DOHH2 (cell line): ENCODE data around the gene LMO2.

Experiments
- H3F3A ChIP-seq: fragments of 200-600 bp; sonication (generic), shearing (Covaris generic); 2 replicates; pipeline ENCODE4 v1.6.0; 2016; ENCODE audit warnings: antibody characterized with exemption, mild to moderate bottlenecking; ENCODE audit not compliant: control insufficient read depth, insufficient read depth
- H3K27ac ChIP-seq: fragments of 200-600 bp; sonication (generic); 2 replicates; pipeline ENCODE4 v1.5.1; 2014; ENCODE audit warnings: low read depth, mild to moderate bottlenecking, low read length, moderate library complexity
- H3K27me3 ChIP-seq: fragments of 200-600 bp; sonication (generic); 2 replicates; pipeline ENCODE4 v1.6.1; 2014; ENCODE audit warnings: mild to moderate bottlenecking, low read length, mixed read lengths; ENCODE audit not compliant: control insufficient read depth
- H3K36me3 ChIP-seq: fragments of 200-600 bp; sonication (generic); 2 replicates; pipeline ENCODE4 v1.6.1; 2014; ENCODE audit warnings: mild to moderate bottlenecking, low read length, moderate library complexity, mixed read lengths; ENCODE audit not compliant: control insufficient read depth
- H3K4me1 ChIP-seq: fragments of 200-600 bp; sonication (generic); 2 replicates; pipeline ENCODE4 v1.6.1; 2014; ENCODE audit warnings: mild to moderate bottlenecking, low read length, mixed read lengths; ENCODE audit not compliant: control insufficient read depth
- H3K4me2 ChIP-seq: fragments of 200-600 bp; sonication (generic); 2 replicates; pipeline ENCODE4 v1.6.0; 2014; ENCODE audit warnings: mild to moderate bottlenecking, low read length, moderate library complexity
- H3K4me3 ChIP-seq: fragments of 200-600 bp; sonication (generic); 2 replicates; pipeline ENCODE4 v1.5.1; 2014; ENCODE audit warnings: mild to moderate bottlenecking, low read length, mixed read lengths
- H3K79me2 ChIP-seq: fragments of 200-600 bp; sonication (generic); 2 replicates; pipeline ENCODE4 v1.6.1; 2014; ENCODE audit warnings: mild to moderate bottlenecking, low read length, mixed read lengths; ENCODE audit not compliant: control insufficient read depth
- H3K9me2 ChIP-seq: fragments of 200-600 bp; sonication (generic); replicated peaks from 2 replicates; pipeline ENCODE4 v1.6.1; 2014; ENCODE audit warnings: mild to moderate bottlenecking, low read length, mixed read lengths; ENCODE audit not compliant: control insufficient read depth
- H3K9me3 ChIP-seq: fragments of 200-600 bp; sonication (generic); 2 replicates; pipeline ENCODE4 v1.6.1; 2014; ENCODE audit warnings: antibody characterized with exemption, low read length, mixed read lengths; ENCODE audit not compliant: control insufficient read depth, insufficient read depth
- H4K20me1 ChIP-seq: fragments of 200-600 bp; sonication (generic); 2 replicates; pipeline ENCODE4 v1.6.0; 2014; ENCODE audit warnings: low read depth, mild to moderate bottlenecking, antibody characterized with exemption, low read length, moderate library complexity; ENCODE audit not compliant: control insufficient read depth, insufficient read depth
- CTCF ChIP-seq: fragments of 200-600 bp; sonication (generic); IDR thresholded peaks from one replicate; pipeline ENCODE4 v1.5.1; 2014; ENCODE audit warnings: antibody characterized with exemption, mild to moderate bottlenecking, low read depth, low read length; ENCODE audit not compliant: poor library complexity, severe bottlenecking
- EZH2phosphoT487 ChIP-seq: fragments of 200-600 bp; sonication (generic); IDR thresholded peaks from 2 replicates; pipeline ENCODE4 v1.6.1; 2017; ENCODE audit warnings: borderline replicate concordance, mild to moderate bottlenecking, antibody characterized with exemption, low read length, moderate library complexity, mixed read lengths

Gene LMO2

GRCh38 chr11:33909552-33909951, 17.7 kb upstream of the LMO2 start:
- Histone ChIP-seq H3K79me2 (no peaks in the 10 kb centered on the region), H3K4me1 (peaks cover 54% of the 10 kb centered on the region), H3K9me3 (peaks cover 7% of the 10 kb centered on the region; the same call in 1 of the 2 replicates), H3K27ac (no peak overlapping the region), H3K4me3 (no peak overlapping the region), H3K36me3 (no peaks in the 10 kb centered on the region; the same call in 1 of the 2 replicates), H3K27me3 (no peaks in the 10 kb centered on the region), H3K9me2 (no peaks in the 10 kb centered on the region), H3F3A (peaks cover 6% of the 10 kb centered on the region; the same call in 1 of the 2 replicates), H4K20me1 (no peaks in the 10 kb centered on the region), H3K4me2 (no peak overlapping the region)
- TF ChIP-seq CTCF (no peak), EZH2phosphoT487 (no peak)

DNA sequence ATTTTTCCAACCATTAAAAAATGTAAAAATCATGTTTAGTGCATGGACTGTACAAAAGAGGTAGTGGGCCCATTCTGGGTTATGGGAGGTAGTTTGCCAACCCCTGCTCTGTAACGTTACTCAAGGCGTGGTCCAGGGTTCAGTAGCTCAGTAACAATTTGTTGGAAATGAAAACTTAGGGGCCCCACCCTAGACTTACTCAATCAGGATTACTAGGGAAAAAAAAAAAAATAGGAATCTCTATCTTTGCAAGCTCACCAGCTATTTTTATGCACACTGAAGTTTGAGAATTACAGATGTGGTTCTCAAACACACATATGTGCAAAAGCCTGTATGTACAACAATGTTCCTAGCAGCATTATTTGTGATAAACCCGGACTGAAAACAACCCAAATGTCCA, 17.3 kb upstream of the LMO2 start:
- Histone ChIP-seq H3K9me2 (no peaks in the 10 kb centered on the region), H3K36me3 (no peaks in the 10 kb centered on the region; the same call in 1 of the 2 replicates), H3K27ac (no peak overlapping the region), H3K9me3 (peaks cover 6% of the 10 kb centered on the region; the same call in 1 of the 2 replicates), H3F3A (peaks cover 6% of the 10 kb centered on the region; the same call in 1 of the 2 replicates), H3K4me1 (peaks cover 54% of the 10 kb centered on the region), H3K27me3 (no peaks in the 10 kb centered on the region), H3K79me2 (no peaks in the 10 kb centered on the region), H3K4me2 (no peak overlapping the region), H3K4me3 (no peak overlapping the region), H4K20me1 (no peaks in the 10 kb centered on the region)
- TF ChIP-seq EZH2phosphoT487 (no peak), CTCF (no peak)

GRCh38 chr11:33907421-33907820, 15.5 kb upstream of the LMO2 start:
- TF ChIP-seq EZH2phosphoT487 (no peak), CTCF (no peak)
- Histone ChIP-seq H3K27me3 (no peaks in the 10 kb centered on the region), H3K36me3 (no peaks in the 10 kb centered on the region), H3K4me3 (peak overlapping the region; percentile 31), H4K20me1 (no peaks in the 10 kb centered on the region), H3F3A (peaks cover under 1% of the 10 kb centered on the region; the same call in 1 of the 2 replicates), H3K9me2 (no peaks in the 10 kb centered on the region), H3K9me3 (peaks cover 2% of the 10 kb centered on the region; the same call in 1 of the 2 replicates), H3K79me2 (no peaks in the 10 kb centered on the region), H3K4me2 (peak overlapping the region; percentile 45), H3K27ac (no peak overlapping the region), H3K4me1 (peaks cover 46% of the 10 kb centered on the region)
